NOMO-1 treated with dmso at 0.1 percent for 144 hours (cell line): ENCODE results near the gene ATPAF1.
A peak's percentile ranks its signal among the peaks of the same experiment; 100 is the strongest.
"Not testable (repeated sequence)": the region's sequence is repeated elsewhere in the genome, so short reads cannot be mapped to it uniquely, and the experiment has no call there.

ENCODE experiments used
- DNase-seq: peaks from one replicate; lab custom pipeline; 2025; ENCODE audit not compliant: unreplicated experiment; lab: John Stamatoyannopoulos, UW

ATPAF1 gene

GRCh38 chr1:46667782-46668760 lies at the start of gene ATPAF1:
TSS of gene ATPAF1 (minus strand) at chr1:46668364. CDS start at chr1:46668322, 42 bp downstream.
- DNase-seq, result peak; percentile 71

GRCh38 chr1:46717654-46718053 lies 49.5 kb upstream of the ATPAF1 start:
- DNase-seq, result no peak

GRCh38 chr1:46714976-46715375 lies 46.8 kb upstream of the ATPAF1 start:
- no peak for DNase-seq

- DNase-seq, result no peak
Measured at GRCh38 chr1:46708121-46708520, 40.0 kb upstream of the ATPAF1 start.

GRCh38 chr1:46705408-46705807 lies 37.2 kb upstream of the ATPAF1 start:
- no peak for DNase-seq

- DNase-seq, result no peak
Measured at GRCh38 chr1:46703927-46704641, 35.9 kb upstream of the ATPAF1 start.

- peak; percentile 40 for DNase-seq
Measured at GRCh38 chr1:46699666-46700065, 31.5 kb upstream of the ATPAF1 start.

- DNase-seq, result no peak
Measured at GRCh38 chr1:46697053-46697452, 28.9 kb upstream of the ATPAF1 start.

GRCh38 chr1:46694676-46695075 lies 26.5 kb upstream of the ATPAF1 start:
- not testable (repeated sequence) for DNase-seq

- no peak for DNase-seq
Measured at GRCh38 chr1:46692811-46693770, 24.9 kb upstream of the ATPAF1 start.

GRCh38 chr1:46691997-46692790 lies 24.0 kb upstream of the ATPAF1 start:
- DNase-seq, result no peak

GRCh38 chr1:46690931-46691421 lies 22.8 kb upstream of the ATPAF1 start:
- no peak for DNase-seq

GRCh38 chr1:46689897-46690296 lies 21.7 kb upstream of the ATPAF1 start:
- no peak for DNase-seq

GRCh38 chr1:46689356-46689755 lies 21.2 kb upstream of the ATPAF1 start:
- no peak for DNase-seq

GRCh38 chr1:46687921-46688509 lies 19.9 kb upstream of the ATPAF1 start:
- no peak for DNase-seq

GRCh38 chr1:46687093-46687659 lies 19.0 kb upstream of the ATPAF1 start:
- no peak for DNase-seq

GRCh38 chr1:46686255-46686654 lies 18.1 kb upstream of the ATPAF1 start:
- DNase-seq, result no peak

- DNase-seq, result no peak
Measured at GRCh38 chr1:46684670-46685069, 16.5 kb upstream of the ATPAF1 start.

GRCh38 chr1:46682064-46682463 lies 13.9 kb upstream of the ATPAF1 start:
- DNase-seq, result no peak
